GM19239 (cell line): ENCODE results near the gene GLRA3.
A peak's percentile ranks its signal among the peaks of the same experiment; 100 is the strongest.
"Not testable (repeated sequence)": the region's sequence is repeated elsewhere in the genome, so short reads cannot be mapped to it uniquely, and the experiment has no call there.

Experiments
- DNase-seq: peaks from one replicate; pipeline ENCODE4 v3.0.0; 2011; ENCODE audit warnings: low spot score; ENCODE audit not compliant: insufficient read length
- FAIRE-seq: peaks from 2 replicates; lab custom pipeline; 2011; peaks lifted over from hg19 to GRCh38; lab: Jason Lieb, UNC

The GLRA3 gene

DNA sequence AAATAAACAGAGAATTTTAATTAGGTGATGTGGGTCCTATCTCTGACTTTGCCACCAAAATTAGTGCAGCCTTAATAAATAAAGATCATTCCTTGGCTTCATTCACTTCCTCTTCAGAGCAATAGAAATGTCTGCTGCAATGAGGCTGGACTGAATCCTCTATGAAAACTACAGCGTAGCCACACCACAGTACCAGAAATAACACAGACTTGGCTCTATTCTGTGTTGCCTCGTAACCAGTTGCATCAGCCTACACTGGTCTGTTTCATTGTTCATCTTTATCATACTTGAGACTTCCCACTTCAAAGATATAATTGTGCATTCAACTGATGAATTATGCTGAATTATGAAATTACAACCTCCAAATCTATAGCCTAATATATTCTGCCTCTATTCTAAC is 15.8 kb downstream of the GLRA3 start:
- no peak for FAIRE-seq
- no peak for DNase-seq

- no peak for FAIRE-seq
These were observed 18.2 kb downstream of the GLRA3 start for GRCh38 chr4:174810834-174811233.

GRCh38 chr4:174808836-174809235 is 20.2 kb downstream of the GLRA3 start:
- no peak for FAIRE-seq

More at GRCh38 chr4:174810834-174811233, 18.2 kb downstream of the GLRA3 start:
- DNase-seq, result no peak

GRCh38 chr4:174808119-174808518 is 20.9 kb downstream of the GLRA3 start:
- FAIRE-seq (no peak), DNase-seq (no peak)

More at GRCh38 chr4:174808836-174809235, 20.2 kb downstream of the GLRA3 start:
- DNase-seq, result no peak

GRCh38 chr4:174805746-174806145 is 23.3 kb downstream of the GLRA3 start:
- DNase-seq (no peak), FAIRE-seq (no peak)

GRCh38 chr4:174794543-174795094 is 34.4 kb downstream of the GLRA3 start:
- no peak for FAIRE-seq
- DNase-seq, result no peak

- DNase-seq, result no peak
- FAIRE-seq, result no peak
These were observed 39.4 kb downstream of the GLRA3 start for GRCh38 chr4:174789657-174790056.

DNA sequence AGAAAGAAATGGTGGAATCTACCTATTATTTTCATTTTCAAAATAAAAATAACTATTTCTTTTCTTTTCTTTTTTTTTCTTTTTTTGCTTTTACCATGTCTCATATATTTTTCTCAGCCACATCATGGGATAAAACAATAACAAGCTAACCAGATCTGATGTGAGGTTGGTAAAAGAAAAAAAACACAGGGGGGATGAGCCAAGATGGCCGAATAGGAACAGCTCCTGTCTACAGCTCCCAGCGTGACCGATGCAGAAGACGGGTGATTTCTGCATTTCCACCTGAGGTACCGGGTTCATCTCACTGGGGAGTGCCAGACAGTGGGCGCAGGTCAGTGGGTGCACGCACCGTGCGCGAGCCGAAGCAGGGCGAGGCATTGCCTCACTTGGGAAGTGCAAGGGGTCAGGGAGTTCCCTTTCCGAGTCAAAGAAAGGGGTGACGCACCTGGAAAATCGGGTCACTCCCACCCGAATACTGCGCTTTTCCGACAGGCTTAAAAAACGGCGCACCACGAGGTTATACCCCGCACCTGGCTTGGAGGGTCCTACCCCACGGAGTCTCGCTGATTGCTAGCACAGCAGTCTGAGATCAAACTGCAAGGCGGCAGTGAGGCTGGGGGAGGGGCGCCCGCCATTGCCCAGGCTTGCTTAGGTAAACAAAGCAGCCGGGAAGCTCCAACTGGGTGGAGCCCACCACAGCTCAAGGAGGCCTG is 50.6 kb downstream of the GLRA3 start:
- FAIRE-seq, DNase-seq: not testable (repeated sequence)

- no peak for DNase-seq
- no peak for FAIRE-seq
These were observed 53.7 kb downstream of the GLRA3 start for GRCh38 chr4:174775366-174775765.

GRCh38 chr4:174764105-174764729 is 64.8 kb downstream of the GLRA3 start:
- FAIRE-seq, result peak; percentile 69
- DNase-seq, result peak; percentile 1

DNA sequence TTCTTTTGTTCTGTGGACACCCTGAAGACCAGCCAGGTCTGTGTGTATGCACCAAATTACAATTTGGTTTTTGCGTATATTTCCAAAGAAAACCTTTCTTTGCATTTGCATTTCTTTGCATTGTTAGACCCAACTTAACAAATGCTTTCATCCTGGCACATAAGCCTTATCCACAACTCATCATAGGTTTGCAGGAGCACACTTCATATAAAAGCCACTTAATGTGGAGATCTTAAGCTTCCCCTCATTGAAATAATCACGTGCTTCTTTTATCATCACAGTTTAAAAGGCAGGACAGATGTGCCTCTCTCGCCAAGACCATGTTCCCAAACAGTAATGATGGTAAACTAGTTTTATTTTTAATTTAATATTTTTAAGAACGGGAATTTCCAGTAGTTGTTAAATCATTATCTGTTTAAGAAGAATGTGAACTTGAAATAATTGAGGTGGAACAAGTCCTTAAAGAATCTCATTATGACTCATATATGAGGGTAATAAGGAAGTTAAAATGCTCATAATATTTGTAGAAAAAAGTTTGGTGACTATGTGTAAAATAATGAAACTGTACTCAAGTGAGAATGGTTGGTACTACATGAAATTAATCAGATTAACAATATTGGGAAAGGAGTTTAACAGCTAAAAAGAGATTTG is 65.5 kb downstream of the GLRA3 start:
- DNase-seq (no peak), FAIRE-seq (no peak)

DNA sequence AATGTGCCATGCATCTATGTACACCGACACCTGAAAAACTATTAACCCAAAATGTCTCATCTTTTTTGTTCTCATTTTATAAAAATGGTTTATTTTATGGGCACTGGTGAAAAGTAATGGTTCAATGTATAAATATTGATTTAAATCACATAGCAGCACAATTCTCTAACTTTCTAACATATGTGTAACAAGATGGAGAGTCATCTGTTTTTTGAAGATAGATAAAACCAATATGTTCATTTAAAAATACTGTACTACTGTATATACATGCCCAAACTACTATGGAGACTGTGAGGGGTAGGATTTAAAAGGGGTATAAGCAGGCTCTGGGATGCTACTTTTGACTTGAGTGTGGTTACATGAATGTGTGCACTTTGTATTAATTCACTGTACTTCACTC is 67.6 kb downstream of the GLRA3 start:
- FAIRE-seq, result no peak
- DNase-seq, result no peak

GRCh38 chr4:174757736-174758135 is 71.3 kb downstream of the GLRA3 start:
- no peak for FAIRE-seq

GRCh38 chr4:174753021-174753420 is 76.0 kb downstream of the GLRA3 start:
- FAIRE-seq, result no peak

More at GRCh38 chr4:174757736-174758135, 71.3 kb downstream of the GLRA3 start:
- no peak for DNase-seq

GRCh38 chr4:174752026-174752425 is 77.0 kb downstream of the GLRA3 start:
- DNase-seq, result no peak
- FAIRE-seq, result no peak

More at GRCh38 chr4:174753021-174753420, 76.0 kb downstream of the GLRA3 start:
- no peak for DNase-seq

GRCh38 chr4:174749091-174749490 is 80.0 kb downstream of the GLRA3 start:
- no peak for DNase-seq
- FAIRE-seq, result no peak

GRCh38 chr4:174746710-174747109 is 82.3 kb downstream of the GLRA3 start:
- DNase-seq (no peak), FAIRE-seq (no peak)

DNA sequence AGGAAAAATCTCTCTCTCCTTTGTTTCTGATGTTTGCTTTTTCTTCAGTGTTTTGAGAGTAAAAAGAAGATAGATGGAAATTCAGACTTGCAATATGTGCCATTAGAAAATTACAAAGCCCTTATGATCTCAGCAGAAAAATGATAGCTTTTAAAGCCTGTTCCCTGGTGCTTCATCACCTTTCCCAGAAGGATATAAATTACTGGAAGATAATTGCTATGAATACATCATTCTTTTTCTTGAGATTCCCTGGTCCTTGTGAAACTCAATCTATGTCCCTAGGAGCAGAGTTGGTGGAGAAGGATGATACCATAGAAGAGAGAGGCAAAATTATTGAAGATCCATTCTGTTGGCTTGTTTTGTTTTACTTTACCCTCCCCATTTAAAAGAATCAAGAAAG is 86.5 kb downstream of the GLRA3 start:
- FAIRE-seq (no peak), DNase-seq (no peak)

DNA sequence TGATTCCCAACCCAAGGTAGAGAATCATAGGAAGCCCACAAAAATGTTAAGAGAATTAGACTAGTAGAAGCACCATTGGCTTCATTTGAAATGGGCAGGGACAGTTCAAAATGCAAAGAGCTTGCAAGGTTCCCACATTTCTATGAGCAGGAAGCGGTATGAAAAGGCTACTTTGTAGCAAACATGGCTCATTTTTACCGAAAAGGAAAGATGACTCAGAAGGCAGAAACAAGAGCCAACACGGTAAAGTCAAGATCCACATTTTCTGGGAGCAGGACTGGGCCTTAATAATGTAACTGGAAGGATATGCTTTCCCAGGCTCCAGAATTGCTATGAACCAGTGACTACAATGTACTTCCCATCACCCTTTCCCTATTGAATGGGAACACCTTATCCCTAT is 89.5 kb downstream of the GLRA3 start:
- DNase-seq (no peak), FAIRE-seq (no peak)

GRCh38 chr4:174734181-174734580 is 94.9 kb downstream of the GLRA3 start:
- no peak for FAIRE-seq
- DNase-seq, result no peak

- DNase-seq (no peak), FAIRE-seq (no peak)
These were observed 111.2 kb downstream of the GLRA3 start for GRCh38 chr4:174717828-174718227.
